H1 (cell line): ENCODE results near the gene FOXL3. TPM values are rescaled to one million over a fixed set of nuclear protein-coding genes. Genes with fewer than 3 reads are reported as not detected.

Experiments
- CHD7 ChIP-seq: fragments of 300-600 bp; sonication (generic); IDR thresholded peaks from 2 replicates; pipeline ENCODE4 v1.7.1; 2012; ENCODE audit warnings: low read length, moderate library complexity, mild to moderate bottlenecking, inconsistent platforms; ENCODE audit not compliant: insufficient replicate concordance
- JUND ChIP-seq: IDR thresholded peaks from 2 replicates; pipeline ENCODE4 v1.6.1; 2011; ENCODE audit warnings: mild to moderate bottlenecking, improper control_type of control experiment, low read length
- SP4 ChIP-seq: IDR thresholded peaks from 2 replicates; pipeline ENCODE4 v1.6.1; 2012; ENCODE audit warnings: low read length, inconsistent platforms
- polyA plus RNA-seq, 7 experiments: library from polyadenylated mRNA; depleted of rRNA in 3 of 7; stranded (reverse) in 5 of 7; unstranded in 2 of 7; fragments of >200 nt in 5 of 7; fragments of 200-250 nt in 2 of 7; gene quantifications; 1 replicate in 5 of 7; 2 replicates in 1 of 7; 4 replicates in 1 of 7; pipeline versions ENCODE4 v1.2.1 to v1.2.3, GENCODE V29; 2011 to 2013; ENCODE audit warnings: missing spikeins in 2 of 7, mixed read lengths in 2 of 7
- total RNA-seq: library from RNA; stranded (reverse); fragmentation: NEBNext Ultra II Directional; extraction: Animal tissue kit (Norgen Biotek cat#: 25700); gene quantifications from 2 replicates; pipeline ENCODE4 v1.2.1, GENCODE V29; 2021

The FOXL3 gene
- total and polyA plus RNA-seq, 2 of the 8 experiments (the other 6 are each of a cell fraction or from before 2014, with no cell fraction given): not detected

GRCh38 chr7:276230-276835 lies 13.6 kb upstream of the FOXL3 start (continued):
- no peak for TF ChIP-seq CHD7
- no peak for TF ChIP-seq JUND
- no peak for TF ChIP-seq SP4
